ENCODE measurements around the gene SLIT3.

GRCh38 chr5:169048181-169049125 lies 252.5 kb downstream of the SLIT3 start:
- no peak for TF ChIP-seq CTCF (IDR thresholded peaks at IDR 0.05; ENCODE audit: low read depth, low read length, poor library complexity, severe bottlenecking)
- no peak for TF ChIP-seq EZH2phosphoT487 (IDR thresholded peaks at IDR 0.05; ENCODE audit: borderline replicate concordance, low read length)

Measured in DOHH2 (cell line).